GM19463 (cell line): ENCODE measurements around the gene PELI3.

ENCODE experiments used
- ATAC-seq: cut with Tn5 transposase; IDR thresholded peaks from one replicate; pipeline ENCODE4 v1.9.1; 2021; ENCODE audit warnings: mild to moderate bottlenecking, moderate library complexity; ENCODE audit not compliant: unreplicated experiment

Gene PELI3

DNA sequence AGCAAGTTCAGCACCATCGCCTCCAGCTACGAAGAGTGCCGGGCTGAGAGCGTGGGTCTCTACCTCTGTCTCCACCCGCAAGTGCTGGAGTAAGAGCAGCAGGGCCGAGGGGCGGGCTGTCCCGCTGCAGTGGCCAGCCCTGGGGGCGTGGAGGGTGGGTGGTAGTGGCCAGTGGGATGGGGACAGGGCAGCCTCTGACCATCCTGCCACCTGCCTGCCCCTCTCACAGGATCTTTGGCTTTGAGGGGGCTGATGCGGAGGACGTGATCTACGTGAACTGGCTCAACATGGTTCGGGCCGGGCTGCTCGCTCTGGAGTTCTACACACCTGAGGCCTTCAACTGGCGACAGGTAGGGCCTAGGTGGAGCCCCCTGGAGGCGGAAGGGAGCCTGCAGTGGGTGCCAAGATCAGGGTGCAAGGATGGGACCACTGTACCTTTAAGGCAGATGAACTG lies 28.7 kb downstream of the PELI3 start:
- no peak for ATAC-seq

GRCh38 chr11:66497206-66497605 lies 30.5 kb downstream of the PELI3 start:
- ATAC-seq, result no peak

GRCh38 chr11:66498506-66498905 lies 31.8 kb downstream of the PELI3 start:
- ATAC-seq, result no peak

GRCh38 chr11:66505276-66505816 lies 38.6 kb downstream of the PELI3 start:
- ATAC-seq, result no peak

GRCh38 chr11:66509131-66509561 lies 42.4 kb downstream of the PELI3 start:
- ATAC-seq, result no peak

GRCh38 chr11:66510271-66510989 lies 43.7 kb downstream of the PELI3 start, which contains the start of gene BBS1:
Gene BBS1 (plus strand): TSS chr11:66510635. CDS start chr11:66510660, 25 bp downstream.
- ATAC-seq, result peak; percentile 90

GRCh38 chr11:66510990-66511339 lies 44.3 kb downstream of the PELI3 start:
- no peak for ATAC-seq

DNA sequence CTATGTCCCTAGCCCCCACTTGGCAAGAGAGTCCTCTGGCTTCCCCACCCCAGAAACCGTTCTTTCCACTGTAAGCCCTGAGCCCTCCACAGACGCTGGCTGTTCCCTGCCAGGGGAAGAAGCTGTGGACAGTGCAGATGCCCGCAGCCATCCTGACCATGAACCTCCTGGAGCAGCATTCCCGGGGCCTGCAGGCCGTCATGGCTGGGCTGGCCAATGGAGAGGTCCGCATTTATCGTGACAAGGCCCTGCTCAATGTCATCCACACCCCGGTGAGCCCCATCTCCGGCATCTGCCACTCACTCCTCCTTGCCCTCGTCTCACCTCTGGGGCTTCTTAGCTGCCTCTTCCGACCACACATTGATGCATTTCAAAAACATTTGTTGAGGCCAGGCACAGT lies 56.9 kb downstream of the PELI3 start:
- ATAC-seq, result no peak

DNA sequence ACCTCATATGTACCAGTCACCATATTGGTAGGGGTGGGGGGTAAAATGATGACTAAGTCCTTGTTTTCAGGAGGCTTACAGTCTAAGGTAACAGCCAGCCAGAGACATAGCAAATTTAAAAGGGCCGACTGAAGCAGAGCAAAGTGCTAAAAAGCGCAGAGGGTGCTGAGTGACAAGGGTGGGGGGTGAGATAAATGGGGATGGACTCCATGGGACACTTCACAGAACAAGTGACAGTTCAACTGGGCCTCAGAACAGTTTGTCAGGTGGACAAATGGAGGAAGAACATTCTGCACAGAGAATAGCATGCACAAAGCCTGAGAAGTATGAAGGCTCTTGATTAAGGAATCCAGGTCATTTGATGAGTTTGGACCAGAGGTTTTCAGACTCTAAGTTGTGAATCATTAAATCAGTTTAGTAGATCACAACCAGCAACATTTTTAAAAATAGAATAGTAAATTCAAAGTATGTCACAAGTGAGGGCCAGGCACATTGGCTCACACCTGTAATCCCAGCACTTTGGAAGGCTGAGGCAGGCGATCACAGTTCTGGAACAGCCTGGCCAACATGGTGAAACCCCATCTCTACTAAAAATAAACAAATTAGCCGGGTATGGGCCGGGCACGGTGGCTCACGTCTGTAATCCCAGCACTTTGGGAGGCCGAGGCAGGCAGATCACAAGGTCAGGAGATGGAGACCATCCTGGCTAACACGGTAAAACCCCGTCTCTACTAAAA lies 57.8 kb downstream of the PELI3 start:
- ATAC-seq, result no peak
